GM19035 (cell line): ENCODE measurements around the gene PARS2.

Experiments used
- ATAC-seq: cut with Tn5 transposase; IDR thresholded peaks from one replicate; pipeline ENCODE4 v1.9.1; 2021; ENCODE audit not compliant: unreplicated experiment

Gene PARS2

GRCh38 chr1:54800041-54800898, 35.9 kb upstream of the PARS2 start:
- ATAC-seq, result no peak

- peak; percentile 36 for ATAC-seq
These were observed 34.7 kb upstream of the PARS2 start for GRCh38 chr1:54798769-54799641.

GRCh38 chr1:54798206-54798605, 33.9 kb upstream of the PARS2 start:
- no peak for ATAC-seq

GRCh38 chr1:54796902-54797301, 32.6 kb upstream of the PARS2 start:
- ATAC-seq, result no peak

GRCh38 chr1:54795841-54796468, 31.6 kb upstream of the PARS2 start:
- no peak for ATAC-seq

GRCh38 chr1:54795356-54795665, 31.0 kb upstream of the PARS2 start:
- no peak for ATAC-seq

- no peak for ATAC-seq
These were observed 30.4 kb upstream of the PARS2 start for GRCh38 chr1:54794451-54795355.

- ATAC-seq, result no peak
These were observed 28.5 kb upstream of the PARS2 start for GRCh38 chr1:54792686-54793282.

GRCh38 chr1:54791880-54792522, 27.7 kb upstream of the PARS2 start:
- no peak for ATAC-seq

GRCh38 chr1:54788459-54788858, 24.1 kb upstream of the PARS2 start:
- ATAC-seq, result no peak

- ATAC-seq, result no peak
These were observed 23.3 kb upstream of the PARS2 start for GRCh38 chr1:54787604-54788003.

- no peak for ATAC-seq
These were observed 22.5 kb upstream of the PARS2 start for GRCh38 chr1:54786778-54787177.

- no peak for ATAC-seq
These were observed 19.7 kb upstream of the PARS2 start for GRCh38 chr1:54784066-54784465.

- no peak for ATAC-seq
These were observed 18.3 kb upstream of the PARS2 start for GRCh38 chr1:54782588-54782987.

- no peak for ATAC-seq
These were observed 17.8 kb upstream of the PARS2 start for GRCh38 chr1:54782156-54782555.

- ATAC-seq, result no peak
These were observed 16.9 kb upstream of the PARS2 start for GRCh38 chr1:54781023-54781723.

GRCh38 chr1:54777431-54777830, 13.1 kb upstream of the PARS2 start:
- no peak for ATAC-seq

- ATAC-seq, result no peak
These were observed 12.7 kb upstream of the PARS2 start for GRCh38 chr1:54777011-54777410.
